Measurements from ENCODE around the gene CAMK2B. TPM values are rescaled to one million over a fixed set of nuclear protein-coding genes. Genes with fewer than 3 reads are reported as not detected.

The CAMK2B gene
- total RNA-seq, 1 experiment from 2014 or later: 0.34 TPM

- H4K20me1 ChIP-seq (ENCODE audit: insufficient read depth): no peaks in the 10 kb centered on the region
- H2AFZ ChIP-seq (ENCODE audit: low read depth, low read length, poor library complexity, severe bottlenecking): no peak overlapping the region
- no peaks in the 10 kb centered on the region; a peak in 1 of 4 replicates for H3K9me3 ChIP-seq (ENCODE audit: control insufficient read depth in 1 of 2, insufficient read depth in 1 of 2, low read depth in 1 of 2, low read length in 2 of 2)
- intact Hi-C loops (cut with micrococcal nuclease): loop anchor here (5.0 kb wide), 1 partner anchor 221 kb away; no protein-coding TSS in a partner anchor
- ChIA-PET POLR2A (no interaction called here), RAD21 (ENCODE audit: low non-redundant PET in 1 of 2, low total read pairs in 2 of 2, uncharacterized antibody in 2 of 2, unreplicated experiment in 2 of 2) (no interaction called here), CTCF (no interaction called here)
- H3K4me3 ChIP-seq (replicated peaks in 1 of 2; ENCODE audit: low read depth in 1 of 2, low read length in 2 of 2): no peak overlapping the region
- no peak overlapping the region for H3K9ac ChIP-seq (ENCODE audit: low read length)
- no peaks in the 10 kb centered on the region for H3K4me1 ChIP-seq (ENCODE audit: control insufficient read depth in 1 of 2, insufficient read depth in 2 of 2, low read length in 2 of 2)
- H3K9me2 ChIP-seq (ENCODE audit: insufficient read depth): no peaks in the 10 kb centered on the region
- no peaks in the 10 kb centered on the region for H3K36me3 ChIP-seq (ENCODE audit: control insufficient read depth in 1 of 2, insufficient read depth in 2 of 2, low read length in 2 of 2)
- H3K4me2 ChIP-seq (ENCODE audit: low read length): no peak overlapping the region
- H3K27ac ChIP-seq (ENCODE audit: low read depth, low read length): no peak overlapping the region
- DNase-seq (ENCODE audit: low read depth, low spot score) (no peak), ATAC-seq (no peak)
- BruUV-seq (replicated peaks): no TSS peak
- no peaks in the 10 kb centered on the region for H3K79me2 ChIP-seq (ENCODE audit: insufficient read depth, low read length)
- TF ChIP-seq FOSL1 (IDR thresholded peaks at IDR 0.05; ENCODE audit: low read depth) (no peak), REST (IDR thresholded peaks at IDR 0.05; ENCODE audit: low read depth) (no peak), ATF3 (IDR thresholded peaks at IDR 0.05) (no peak), EGR1 (IDR thresholded peaks at IDR 0.05; ENCODE audit: low read depth) (no peak), CBX3 (IDR thresholded peaks at IDR 0.05; ENCODE audit: low read depth) (no peak), TCF7L2 (IDR thresholded peaks at IDR 0.05; ENCODE audit: borderline replicate concordance, extremely low read depth, insufficient read depth, insufficient read length) (no peak), ZFX (IDR thresholded peaks at IDR 0.05) (no peak), ELF1 (IDR thresholded peaks at IDR 0.05; ENCODE audit: borderline replicate concordance, low read depth) (no peak), SP1 (IDR thresholded peaks at IDR 0.05; ENCODE audit: low read depth) (no peak), CTCF (IDR thresholded peaks at IDR 0.05 in 2 of 3, conservative IDR thresholded peaks at IDR 0.05 in 1 of 3; ENCODE audit: borderline replicate concordance in 1 of 3, insufficient read depth in 1 of 3, low read depth in 2 of 3, low read length in 2 of 3) (no peak), SIN3A (IDR thresholded peaks at IDR 0.05; ENCODE audit: low read depth) (no peak), MAX (IDR thresholded peaks at IDR 0.05) (no peak), EZH2 (IDR thresholded peaks at IDR 0.05) (no peak), ZBTB33 (IDR thresholded peaks at IDR 0.05; ENCODE audit: extremely low read depth, insufficient replicate concordance, low read length) (no peak), POLR2A (IDR thresholded peaks at IDR 0.05; ENCODE audit: borderline replicate concordance, extremely low read depth, insufficient read depth, insufficient read length) (no peak)
- H3K27me3 ChIP-seq (ENCODE audit: insufficient read depth, low read length): 0 out of 2 replicates have a peak, but pooled peaks cover 7% of the 10 kb centered on the region
These were observed 20.7 kb upstream of the CAMK2B start for GRCh38 chr7:44346063-44346462.
